Measurements from ENCODE around the gene SLC7A6OS.

Gene SLC7A6OS

DNA sequence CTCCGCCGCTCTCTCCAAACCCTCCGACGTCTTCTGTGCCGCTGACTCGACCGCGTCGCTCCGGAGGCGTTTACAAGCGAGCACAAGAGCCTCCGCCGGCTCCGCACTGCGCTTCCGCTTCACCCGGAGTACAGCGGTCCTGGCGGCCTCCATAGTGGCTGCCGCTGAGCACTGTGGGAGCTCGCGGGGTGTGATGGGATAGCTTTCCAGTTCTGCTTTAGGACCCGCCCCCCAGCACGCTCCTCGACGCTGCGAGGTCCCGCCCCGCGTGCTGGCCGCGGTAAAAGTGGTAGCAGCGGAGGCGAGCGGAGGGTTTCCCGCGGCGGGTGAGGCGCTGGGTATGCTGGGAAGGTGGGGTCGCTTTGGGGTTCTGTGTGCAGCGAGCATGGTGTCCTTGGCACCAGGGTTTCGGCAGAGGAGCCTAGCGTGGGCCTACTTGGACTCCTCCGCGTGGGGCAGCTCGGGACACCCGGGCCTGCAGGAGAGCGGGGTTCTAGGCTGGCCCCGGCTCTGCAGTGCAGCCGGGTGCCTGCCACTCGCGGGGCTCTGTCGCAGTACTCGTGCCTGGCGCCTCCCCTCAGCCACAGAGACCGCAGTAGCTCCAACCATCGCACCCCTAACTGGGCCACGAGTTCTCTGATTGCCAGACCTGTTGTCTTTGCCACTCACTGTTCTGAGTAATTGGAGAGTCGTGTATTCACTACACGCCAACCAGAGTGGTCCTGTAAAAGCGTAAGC lies at the start of gene SLC7A6OS, which contains the start of gene PRMT7:
Gene SLC7A6OS, minus strand, starts transcription at position 173 of the 738 bp plus-strand sequence. Its CDS starts 20 bp downstream, at position 153.
Gene PRMT7, plus strand, starts transcription at position 246 of the 738 bp plus-strand sequence. CDS start 4,961 bp downstream, outside the sequence.
- intact Hi-C loops (cut with micrococcal nuclease): loop anchor here (1.0 to 5.0 kb wide), 3 partner anchors 46 to 64 kb away; partner anchors contain the start of gene PLA2G15
- no peaks in the 10 kb centered on the region for H3K27me3 Mint-ChIP-seq
- H3K27ac Mint-ChIP-seq: peak within 1 kb of the TSS; percentile 95
- peak within 1 kb of the TSS; percentile 92 for H3K4me3 Mint-ChIP-seq
- H3K4me1 Mint-ChIP-seq (ENCODE audit: low read depth): peaks cover 30% of the 10 kb centered on the region
- H3K9me3 Mint-ChIP-seq: no peaks in the 10 kb centered on the region
- peaks cover 71% of the 10 kb centered on the region for H3K36me3 Mint-ChIP-seq (ENCODE audit: low read depth)

- intact Hi-C loops (cut with micrococcal nuclease): loop anchor here (10.0 kb wide), 1 partner anchor 155 kb away; no protein-coding TSS in a partner anchor
- H3K27me3 Mint-ChIP-seq: peaks cover 70% of the 10 kb centered on the region
- H3K4me1 Mint-ChIP-seq (ENCODE audit: low read depth): peaks cover 36% of the 10 kb centered on the region
- no peaks in the 10 kb centered on the region for H3K9me3 Mint-ChIP-seq
- H3K27ac Mint-ChIP-seq: no peak overlapping the region
- H3K36me3 Mint-ChIP-seq (ENCODE audit: low read depth): peaks cover 61% of the 10 kb centered on the region
- no peak overlapping the region for H3K4me3 Mint-ChIP-seq
Measured at GRCh38 chr16:68359398-68360191, 48.8 kb upstream of the SLC7A6OS start.

DNA sequence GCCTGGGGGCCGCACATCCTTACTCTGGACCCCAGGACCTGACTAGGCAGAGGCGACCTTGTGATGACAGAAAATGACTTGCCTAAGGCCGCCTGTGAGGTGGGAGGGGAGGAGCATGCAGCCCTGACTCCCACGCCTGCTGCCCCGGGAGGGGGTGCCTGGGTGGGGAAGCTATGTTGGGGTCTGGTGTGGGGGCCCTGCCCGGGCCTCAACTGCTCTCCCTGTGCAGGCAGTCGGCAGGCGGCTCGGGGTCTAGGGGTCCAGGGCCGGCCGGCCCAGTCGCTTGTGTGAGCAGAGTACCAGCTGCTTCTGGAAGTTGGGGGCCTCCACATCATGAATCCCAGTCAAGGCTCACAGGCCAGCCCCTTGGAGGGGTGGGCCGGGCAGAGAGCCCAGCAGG lies 48.2 kb upstream of the SLC7A6OS start:
- no peak overlapping the region for H3K4me3 Mint-ChIP-seq
- intact Hi-C loops (cut with micrococcal nuclease): no loop called here
- no peaks in the 10 kb centered on the region for H3K9me3 Mint-ChIP-seq
- peaks cover 72% of the 10 kb centered on the region for H3K27me3 Mint-ChIP-seq
- no peak overlapping the region for H3K27ac Mint-ChIP-seq
- H3K4me1 Mint-ChIP-seq (ENCODE audit: low read depth): peaks cover 30% of the 10 kb centered on the region
- H3K36me3 Mint-ChIP-seq (ENCODE audit: low read depth): peaks cover 68% of the 10 kb centered on the region

DNA sequence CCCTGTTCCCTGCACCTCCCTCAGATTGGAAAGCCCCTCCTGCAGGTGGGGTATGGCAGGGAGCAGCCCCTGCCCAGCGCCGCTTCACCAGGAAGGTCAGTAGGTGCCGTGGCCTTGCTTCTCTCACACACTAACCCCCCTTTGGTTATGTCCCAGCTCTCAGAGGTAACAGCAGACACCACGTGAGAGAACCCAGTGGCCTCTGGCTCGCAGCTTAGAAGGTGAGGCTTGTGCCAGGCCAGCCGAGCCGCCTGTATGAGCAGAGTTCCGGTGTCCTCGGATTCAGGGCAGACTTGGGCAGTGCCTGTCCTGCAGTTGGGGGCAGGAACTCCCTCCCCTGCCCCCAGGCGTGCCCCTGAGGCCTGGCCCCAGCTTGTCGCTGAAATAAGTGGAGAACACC lies 47.2 kb upstream of the SLC7A6OS start:
- intact Hi-C loops (cut with micrococcal nuclease): no loop called here
- H3K27me3 Mint-ChIP-seq: peaks cover 67% of the 10 kb centered on the region
- H3K27ac Mint-ChIP-seq: no peak overlapping the region
- H3K36me3 Mint-ChIP-seq (ENCODE audit: low read depth): peaks cover 78% of the 10 kb centered on the region
- no peaks in the 10 kb centered on the region for H3K9me3 Mint-ChIP-seq
- no peak overlapping the region for H3K4me3 Mint-ChIP-seq
- H3K4me1 Mint-ChIP-seq (ENCODE audit: low read depth): peaks cover 22% of the 10 kb centered on the region

GRCh38 chr16:68357521-68357922 lies 46.8 kb upstream of the SLC7A6OS start:
- Mint-ChIP-seq H3K9me3 (no peaks in the 10 kb centered on the region), H3K4me1 (ENCODE audit: low read depth) (peaks cover 22% of the 10 kb centered on the region), H3K4me3 (no peak overlapping the region), H3K27ac (no peak overlapping the region), H3K36me3 (ENCODE audit: low read depth) (peaks cover 82% of the 10 kb centered on the region), H3K27me3 (peaks cover 65% of the 10 kb centered on the region)
- intact Hi-C loops (cut with micrococcal nuclease): no loop called here

DNA sequence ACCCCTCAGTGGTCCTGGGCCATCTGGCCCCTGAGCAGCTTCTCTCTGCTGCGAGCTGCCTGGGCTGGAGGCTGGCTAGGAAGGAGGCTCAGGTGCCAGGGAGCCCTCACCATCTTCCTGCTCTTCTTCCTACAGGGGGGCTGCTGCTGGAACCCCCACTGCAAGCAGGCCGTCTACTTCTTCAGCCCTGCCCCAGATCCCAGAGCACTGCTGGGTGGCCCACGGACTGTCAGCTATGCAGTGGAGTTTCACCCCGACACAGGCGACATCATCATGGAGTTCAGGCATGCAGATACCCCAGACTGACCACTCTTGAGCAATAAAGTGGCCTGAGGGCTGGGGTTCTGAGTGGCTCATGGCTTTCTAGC lies 46.2 kb upstream of the SLC7A6OS start:
- H3K27me3 Mint-ChIP-seq: peaks cover 65% of the 10 kb centered on the region
- H3K9me3 Mint-ChIP-seq: no peaks in the 10 kb centered on the region
- H3K4me3 Mint-ChIP-seq: no peak overlapping the region
- intact Hi-C loops (cut with micrococcal nuclease): no loop called here
- H3K36me3 Mint-ChIP-seq (ENCODE audit: low read depth): peaks cover 88% of the 10 kb centered on the region
- peaks cover 22% of the 10 kb centered on the region for H3K4me1 Mint-ChIP-seq (ENCODE audit: low read depth)
- no peak overlapping the region for H3K27ac Mint-ChIP-seq

DNA sequence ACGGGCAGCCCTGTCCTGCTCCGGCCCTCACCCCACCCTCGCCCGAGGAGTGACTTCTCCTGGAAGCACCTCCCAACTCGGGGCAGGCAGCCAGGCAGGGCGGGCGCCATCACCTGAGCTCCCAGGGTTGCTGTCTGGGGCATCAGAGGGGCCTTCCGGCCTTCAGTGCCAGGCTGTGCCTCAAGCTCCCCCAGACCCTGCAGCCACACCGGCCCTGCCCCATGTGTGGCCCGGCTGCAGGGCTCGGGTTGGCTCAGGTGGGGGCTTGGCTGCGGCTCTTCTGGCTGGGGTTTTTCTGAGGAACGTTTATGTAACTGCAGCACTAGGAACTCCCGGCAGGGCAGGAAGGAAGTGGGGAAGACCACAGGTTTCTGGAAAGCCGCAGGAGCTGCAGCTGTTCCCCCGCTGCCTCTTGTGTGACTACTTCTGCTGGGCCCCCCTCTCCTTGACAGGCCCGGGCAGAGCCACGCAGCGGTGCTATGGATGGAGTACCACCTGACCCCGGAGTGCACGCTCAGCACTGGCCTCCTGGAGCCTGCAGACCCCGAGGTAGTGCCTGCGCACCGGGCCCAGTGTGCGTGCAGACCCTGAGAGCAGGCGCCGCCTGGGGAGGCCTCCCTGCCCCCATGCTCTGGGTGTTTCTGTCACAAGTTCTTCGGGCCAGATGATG lies 45.6 kb upstream of the SLC7A6OS start:
- Mint-ChIP-seq H3K4me3 (peak overlapping the region; percentile 51), H3K36me3 (ENCODE audit: low read depth) (peaks cover 93% of the 10 kb centered on the region), H3K4me1 (ENCODE audit: low read depth) (peaks cover 22% of the 10 kb centered on the region), H3K27ac (no peak overlapping the region), H3K9me3 (no peaks in the 10 kb centered on the region), H3K27me3 (peaks cover 61% of the 10 kb centered on the region)
- intact Hi-C loops (cut with micrococcal nuclease): no loop called here

DNA sequence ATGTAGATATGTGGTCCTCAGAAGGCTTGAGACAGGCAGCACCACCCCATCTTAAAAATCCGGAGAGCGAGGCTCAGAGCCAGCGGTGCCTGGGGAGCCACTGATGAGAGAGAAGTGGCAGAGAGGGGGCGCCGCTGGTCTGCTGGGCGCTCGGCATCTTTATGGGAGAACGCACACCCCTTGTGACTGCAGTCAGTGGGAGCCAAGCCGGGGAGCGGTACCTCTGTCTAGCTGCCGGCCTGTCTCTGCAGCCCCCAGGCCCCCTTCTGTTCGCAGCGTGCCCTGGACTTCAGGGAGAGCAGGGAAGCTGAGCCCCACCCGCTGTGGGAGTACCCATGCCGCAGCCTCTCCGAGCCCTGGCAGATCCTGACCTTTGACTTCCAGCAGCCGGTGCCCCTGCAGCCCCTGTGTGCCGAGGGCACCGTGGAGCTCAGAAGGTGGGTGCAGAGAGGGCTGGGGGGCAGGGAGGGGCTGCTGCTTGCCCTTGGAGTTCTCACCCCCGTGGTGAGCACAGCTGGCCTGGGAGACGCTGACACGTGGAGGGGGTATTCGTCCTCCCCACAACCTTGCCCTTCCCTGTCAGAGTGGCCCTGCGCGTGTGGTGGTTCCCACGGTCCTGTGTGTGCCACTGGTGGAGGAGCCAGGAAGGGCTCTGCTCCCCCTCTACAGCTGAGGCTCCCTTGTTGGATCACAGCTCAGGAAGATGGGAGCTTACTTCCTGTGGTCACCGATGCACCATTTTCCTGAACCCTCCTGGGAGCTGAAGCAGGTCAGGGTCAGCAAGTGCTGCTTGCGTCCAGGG lies 44.9 kb upstream of the SLC7A6OS start:
- Mint-ChIP-seq H3K4me3 (peak overlapping the region; percentile 51), H3K36me3 (ENCODE audit: low read depth) (peaks cover 97% of the 10 kb centered on the region), H3K27me3 (peaks cover 57% of the 10 kb centered on the region), H3K27ac (no peak overlapping the region), H3K9me3 (no peaks in the 10 kb centered on the region), H3K4me1 (ENCODE audit: low read depth) (peaks cover 22% of the 10 kb centered on the region)
- intact Hi-C loops (cut with micrococcal nuclease): no loop called here

DNA sequence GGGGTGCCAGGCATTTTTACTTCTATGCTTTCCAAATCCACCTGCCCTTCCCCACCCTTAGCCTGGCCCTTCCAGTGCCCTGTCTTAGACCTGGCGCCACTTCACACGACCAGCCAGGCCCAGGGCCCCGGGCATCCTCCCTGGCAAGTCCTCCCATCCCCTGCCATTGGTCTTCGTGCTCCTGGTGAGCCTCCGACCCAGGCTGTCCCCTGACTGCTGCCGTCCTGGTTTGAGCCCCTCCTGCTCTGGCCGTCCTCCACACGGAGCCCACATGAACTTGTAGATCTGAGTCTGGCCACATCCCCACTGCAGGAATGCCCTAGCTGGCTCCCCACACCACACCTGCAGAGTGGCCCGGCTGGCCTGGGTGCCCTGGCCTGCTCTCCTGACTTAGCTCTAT lies 44.1 kb upstream of the SLC7A6OS start:
- Mint-ChIP-seq H3K4me3 (no peak overlapping the region), H3K27ac (no peak overlapping the region), H3K36me3 (ENCODE audit: low read depth) (peaks cover 99% of the 10 kb centered on the region), H3K9me3 (no peaks in the 10 kb centered on the region), H3K4me1 (ENCODE audit: low read depth) (peaks cover 22% of the 10 kb centered on the region), H3K27me3 (peaks cover 52% of the 10 kb centered on the region)
- intact Hi-C loops (cut with micrococcal nuclease): no loop called here

GRCh38 chr16:68353366-68353765 lies 42.6 kb upstream of the SLC7A6OS start:
- Mint-ChIP-seq H3K4me1 (ENCODE audit: low read depth) (peaks cover 22% of the 10 kb centered on the region), H3K4me3 (no peak overlapping the region), H3K9me3 (no peaks in the 10 kb centered on the region), H3K27ac (no peak overlapping the region), H3K27me3 (peaks cover 45% of the 10 kb centered on the region), H3K36me3 (ENCODE audit: low read depth) (peaks cover 100% of the 10 kb centered on the region)
- intact Hi-C loops (cut with micrococcal nuclease): no loop called here

GRCh38 chr16:68351991-68352431 lies 41.3 kb upstream of the SLC7A6OS start:
- Mint-ChIP-seq H3K27me3 (peaks cover 32% of the 10 kb centered on the region), H3K4me3 (no peak overlapping the region), H3K27ac (no peak overlapping the region), H3K36me3 (ENCODE audit: low read depth) (peaks cover 100% of the 10 kb centered on the region), H3K4me1 (ENCODE audit: low read depth) (peaks cover 21% of the 10 kb centered on the region), H3K9me3 (no peaks in the 10 kb centered on the region)
- intact Hi-C loops (cut with micrococcal nuclease): no loop called here

GRCh38 chr16:68351463-68351862 lies 40.7 kb upstream of the SLC7A6OS start:
- Mint-ChIP-seq H3K36me3 (ENCODE audit: low read depth) (peaks cover 100% of the 10 kb centered on the region), H3K27me3 (peaks cover 26% of the 10 kb centered on the region), H3K4me3 (no peak overlapping the region), H3K4me1 (ENCODE audit: low read depth) (peaks cover 15% of the 10 kb centered on the region), H3K27ac (no peak overlapping the region), H3K9me3 (no peaks in the 10 kb centered on the region)
- intact Hi-C loops (cut with micrococcal nuclease): no loop called here

GRCh38 chr16:68350813-68351350 lies 40.1 kb upstream of the SLC7A6OS start:
- intact Hi-C loops (cut with micrococcal nuclease): no loop called here
- Mint-ChIP-seq H3K4me3 (no peak overlapping the region), H3K4me1 (ENCODE audit: low read depth) (peaks cover 10% of the 10 kb centered on the region), H3K36me3 (ENCODE audit: low read depth) (peaks cover 100% of the 10 kb centered on the region), H3K27me3 (peaks cover 20% of the 10 kb centered on the region), H3K27ac (no peak overlapping the region), H3K9me3 (no peaks in the 10 kb centered on the region)

Data from dendritic cell treated with granulocyte-macrophage colony-stimulating factor and Interleukin-4, amounts not matched to agents 40 ng/mL and 50 ng/mL, for 4 days (primary cell).